ENCODE data around the gene LATS1.

GRCh38 chr6:149723771-149724417, 6.0 kb upstream of the LATS1 start:
- TF ChIP-seq CTCF (IDR thresholded peaks at IDR 0.05; ENCODE audit: borderline replicate concordance, extremely low read depth, low read length, poor library complexity, severe bottlenecking) (peak; percentile 76), EZH2 (IDR thresholded peaks at IDR 0.05; ENCODE audit: borderline replicate concordance, low read depth, low read length, severe bottlenecking) (no peak)
